ENCODE data around the gene TMEM63B.
A peak's percentile ranks its signal among the peaks of the same experiment; 100 is the strongest.
"Not testable (repeated sequence)": the region's sequence is repeated elsewhere in the genome, so short reads cannot be mapped to it uniquely, and the experiment has no call there.

TMEM63B gene

GRCh38 chr6:44169154-44169553 is 41.8 kb downstream of the TMEM63B start:
- DNase-seq (ENCODE audit: low spot score) (no peak), FAIRE-seq (no peak)

GRCh38 chr6:44169886-44170570 is 42.7 kb downstream of the TMEM63B start:
- FAIRE-seq: no peak
- DNase-seq (ENCODE audit: low spot score): no peak

GRCh38 chr6:44171899-44172546 is 44.7 kb downstream of the TMEM63B start:
- no peak for DNase-seq (ENCODE audit: low spot score)
- no peak for FAIRE-seq

GRCh38 chr6:44172731-44173500 is 45.6 kb downstream of the TMEM63B start:
- DNase-seq (ENCODE audit: low spot score): peak; percentile 70
- FAIRE-seq: peak; percentile 58

- no peak for FAIRE-seq
- DNase-seq (ENCODE audit: low spot score): no peak
Measured at GRCh38 chr6:44176130-44176761, 48.9 kb downstream of the TMEM63B start.

- DNase-seq (ENCODE audit: low spot score) (no peak), FAIRE-seq (no peak)
Measured at GRCh38 chr6:44176762-44177509, 49.6 kb downstream of the TMEM63B start.

GRCh38 chr6:44177691-44178423 is 50.5 kb downstream of the TMEM63B start:
- no peak for FAIRE-seq

GRCh38 chr6:44178424-44179071 is 51.2 kb downstream of the TMEM63B start:
- no peak for FAIRE-seq
- DNase-seq (ENCODE audit: low spot score): no peak

More at GRCh38 chr6:44177691-44178423, 50.5 kb downstream of the TMEM63B start:
- no peak for DNase-seq (ENCODE audit: low spot score)

GRCh38 chr6:44179072-44179536 is 51.8 kb downstream of the TMEM63B start:
- DNase-seq (ENCODE audit: low spot score) (peak; percentile 11), FAIRE-seq (no peak)

- FAIRE-seq: no peak
- DNase-seq (ENCODE audit: low spot score): no peak
Measured at GRCh38 chr6:44179648-44180047, 52.3 kb downstream of the TMEM63B start.

GRCh38 chr6:44180406-44180805 is 53.1 kb downstream of the TMEM63B start:
- DNase-seq (ENCODE audit: low spot score): no peak
- no peak for FAIRE-seq

GRCh38 chr6:44180886-44181285 is 53.5 kb downstream of the TMEM63B start:
- FAIRE-seq (no peak), DNase-seq (ENCODE audit: low spot score) (no peak)

- not testable (repeated sequence) for DNase-seq (ENCODE audit: low spot score); FAIRE-seq
Measured at GRCh38 chr6:44181784-44182183, 54.4 kb downstream of the TMEM63B start.

GRCh38 chr6:44182911-44183390 is 55.6 kb downstream of the TMEM63B start:
- no peak for DNase-seq (ENCODE audit: low spot score)
- no peak for FAIRE-seq

- no peak for DNase-seq (ENCODE audit: low spot score)
- FAIRE-seq: no peak
Measured at GRCh38 chr6:44183783-44184182, 56.4 kb downstream of the TMEM63B start.

GRCh38 chr6:44185356-44185755 is 58.0 kb downstream of the TMEM63B start:
- not testable (repeated sequence) for FAIRE-seq; DNase-seq (ENCODE audit: low spot score)

GRCh38 chr6:44185953-44186634 is 58.7 kb downstream of the TMEM63B start:
- DNase-seq (ENCODE audit: low spot score): no peak
- FAIRE-seq: no peak

- no peak for DNase-seq (ENCODE audit: low spot score)
- no peak for FAIRE-seq
Measured at GRCh38 chr6:44186635-44187025, 59.3 kb downstream of the TMEM63B start.

GRCh38 chr6:44188819-44189218 is 61.5 kb downstream of the TMEM63B start:
- FAIRE-seq (no peak), DNase-seq (ENCODE audit: low spot score) (no peak)

Data from RCC 7860 (cell line).